Ovary (tissue), 9 donors: Measurements from ENCODE around the gene CDH23. TPM values are rescaled to one million over a fixed set of nuclear protein-coding genes. Genes with fewer than 3 reads are reported as not detected.

Source experiments
- DNase-seq, 5 donors: peaks; one replicate each; pipeline ENCODE4 v3.0.0-alpha.2; 2019 to 2020
- H3K27ac ChIP-seq, 2 donors: fragments of 200-600 bp; one replicate each; pipeline versions ENCODE4 v1.5.1 to v1.8.0; 2019 to 2022
- H3K27me3 ChIP-seq: fragments of 200-600 bp; one replicate; pipeline ENCODE4 v1.8.0; 2022
- H3K36me3 ChIP-seq: fragments of 200-600 bp; sonication (generic); one replicate; pipeline ENCODE4 v1.5.1; 2019
- H3K4me1 ChIP-seq: one replicate; pipeline ENCODE4 v1.8.1; 2013; ENCODE audit warnings: mild to moderate bottlenecking, moderate library complexity; ENCODE audit not compliant: insufficient read depth
- H3K4me3 ChIP-seq: fragments of 200-600 bp; sonication (generic); one replicate; pipeline ENCODE4 v1.5.1; 2017
- H3K9me3 ChIP-seq, 2 donors: fragments of 200-600 bp in 1 of 2; sonication (generic) in 1 of 2; one replicate each; pipeline versions ENCODE4 v1.5.1 to v1.8.1; 2013 to 2019; ENCODE audit warnings: mild to moderate bottlenecking in 1 of 2, moderate library complexity in 1 of 2
- CTCF ChIP-seq, 3 donors: fragments of 450-650 bp in 2 of 3; fragments of 200-600 bp in 1 of 3; IDR thresholded peaks; one replicate each; pipeline versions ENCODE4 v1.5.1 to v1.8.0; 2016 to 2022; ENCODE audit warnings: antibody characterized with exemption in 3 of 3, mild to moderate bottlenecking in 1 of 3
- EP300 ChIP-seq: sonication (generic); formaldehyde crosslinking; IDR thresholded peaks from one replicate; pipeline ENCODE4 v1.6.1; 2017; ENCODE audit warnings: antibody characterized with exemption
- POLR2A ChIP-seq: fragments of 450-650 bp; IDR thresholded peaks from one replicate; pipeline ENCODE4 v1.6.1; 2017; ENCODE audit warnings: antibody characterized with exemption, mild to moderate bottlenecking, moderate library complexity
- WGBS, 3 donors: extraction: QIAGEN DNeasy Blood & Tissue Kit in 1 of 3; methylation state at CpG; one replicate each; pipeline versions ENCODE4 v1.1.5 to v1.1.7; 2013 to 2017; 5-methylcytosine and 5-hydroxymethylcytosine counted together
- intact Hi-C, 4 donors: fragments of 100-400 bp; cut with DNase I; formaldehyde crosslinking; loops; one replicate each; pipeline versions ENCODE4 v1.11.0 to v1.15.1; 2022 to 2023
- polyA plus RNA-seq, 2 donors: library from polyadenylated mRNA; stranded (reverse); fragments of 200-250 nt in 1 of 2; fragments of 350-450 nt in 1 of 2; fragmentation: Illumina TruSeq in 1 of 2; extraction: RNeasy Lipid Tissue Mini Kit (QIAGEN cat#74804) in 1 of 2; gene quantifications; one replicate each; pipeline ENCODE4 v1.2.3, GENCODE V29; 2013 to 2014
- total RNA-seq, 7 donors: library from RNA; depleted of rRNA in 2 of 7; stranded (reverse); fragments of >200 nt in 2 of 7; fragmentation: NEBNext Ultra II Directional in 3 of 7; extraction: Animal tissue kit (Norgen Biotek cat#: 25700) in 3 of 7; gene quantifications; one replicate each; pipeline versions ENCODE4 v1.1.0 to v1.2.4, GENCODE V29; 2016 to 2023
- donor health status: DM: no; HTN: no; CAD: no; lungs with moderate emphysema.
- donor health status: DM: no; HTN: no; CAD: no.
- donor health status: Bipolar disorder and iron deficiency.
- donor health status: DM: yes; HTN: yes; CAD: no.
- donor health status: DM: no; HTN: no; CAD: no.
- donor health status: DM: yes; HTN: yes; CAD: no.

The CDH23 gene
- total and polyA plus RNA-seq, 9 donors = 7.5 to 108 (median 39.1) TPM

GRCh38 chr10:71835671-71836595 is 439.2 kb downstream of the CDH23 start:
- WGBS, 3 donors = 44 to 50% (median 45%) methylated on average over 11 of the region's 11 CpGs
- Histone ChIP-seq H3K4me1 (peaks cover 20% of the 10 kb centered on the region), H3K27ac (peak overlapping the region in 1 of 2 donors; percentile 22), H3K9me3 (no peaks in the 10 kb centered on the region), H3K36me3 (no peaks in the 10 kb centered on the region), H3K27me3 (no peaks in the 10 kb centered on the region), H3K4me3 (no peak overlapping the region)
- intact Hi-C loops = no loop called here
- TF ChIP-seq CTCF (IDR thresholded peaks at IDR 0.05) = no peak
- no peak for TF ChIP-seq POLR2A
- TF ChIP-seq EP300 = no peak
- DNase-seq = peak; percentile 45 to 71 (median 55)

GRCh38 chr10:71836596-71836974 is 439.9 kb downstream of the CDH23 start:
- Histone ChIP-seq H3K9me3 (no peaks in the 10 kb centered on the region), H3K4me1 (peaks cover 20% of the 10 kb centered on the region), H3K27ac (peak overlapping the region in 1 of 2 donors; percentile 22), H3K36me3 (no peaks in the 10 kb centered on the region), H3K4me3 (no peak overlapping the region), H3K27me3 (no peaks in the 10 kb centered on the region)
- DNase-seq = no peak
- TF ChIP-seq POLR2A (no peak), CTCF (IDR thresholded peaks at IDR 0.05) (no peak), EP300 (no peak)
- 30 to 43% (median 33%) methylated on average over 4 of the region's 4 CpGs for WGBS, 3 donors
- intact Hi-C loops = no loop called here

- no peak overlapping the region for H3K4me3 ChIP-seq
- no peaks in the 10 kb centered on the region for H3K36me3 ChIP-seq
- 75 to 78% (median 76%) methylated on average over 17 of the region's 17 CpGs for WGBS, 3 donors
- H3K27ac ChIP-seq = no peak overlapping the region
- H3K27me3 ChIP-seq = no peaks in the 10 kb centered on the region
- peaks cover 20% of the 10 kb centered on the region for H3K4me1 ChIP-seq
- H3K9me3 ChIP-seq = no peaks in the 10 kb centered on the region
- no peak for DNase-seq
- intact Hi-C loops = no loop called here
- TF ChIP-seq CTCF (IDR thresholded peaks at IDR 0.05) (no peak), EP300 (no peak), POLR2A (no peak)
These were observed 440.5 kb downstream of the CDH23 start for GRCh38 chr10:71837098-71837827.

- peaks cover 23% of the 10 kb centered on the region for H3K4me1 ChIP-seq
- no peak overlapping the region for H3K4me3 ChIP-seq
- WGBS, 3 donors = 50 to 57% (median 54%) methylated on average over 14 of the region's 14 CpGs
- DNase-seq = no peak
- TF ChIP-seq CTCF (IDR thresholded peaks at IDR 0.05) (no peak), POLR2A (no peak), EP300 (no peak)
- no peaks in the 10 kb centered on the region for H3K9me3 ChIP-seq
- H3K36me3 ChIP-seq = no peaks in the 10 kb centered on the region
- intact Hi-C loops = no loop called here
- H3K27ac ChIP-seq = no peak overlapping the region
- no peaks in the 10 kb centered on the region for H3K27me3 ChIP-seq
These were observed 441.8 kb downstream of the CDH23 start for GRCh38 chr10:71838264-71839211.
